OCI-LY7 (cell line): ENCODE measurements around the gene PCP2. TPM values are rescaled to one million over a fixed set of nuclear protein-coding genes. Genes with fewer than 3 reads are reported as not detected.

Experiments used
- BruUV-seq: library from RNA; stranded (reverse); fragments of 400-500 nt; replicated peaks from 2 replicates; lab custom pipeline; 2021; lab: Mats Ljungman, UMichigan
- CTCF ChIA-PET: fragments of 300-600 bp; sonication (Branson Sonifier 250); formaldehyde crosslinking; loops from one replicate; lab custom pipeline; 2022; ENCODE audit warnings: antibody characterized with exemption; ENCODE audit not compliant: unreplicated experiment; lab: Charles Lee
- POLR2A ChIA-PET: fragments of 300-600 bp; sonication (Branson Sonifier 250); formaldehyde crosslinking; loops from one replicate; lab custom pipeline; 2022; ENCODE audit warnings: antibody characterized with exemption; lab: Charles Lee
- DNase-seq: peaks from one replicate; pipeline ENCODE4 v3.0.0-alpha.2; 2015; ENCODE audit warnings: low spot score
- H2AFZ ChIP-seq: fragments of 200-600 bp; sonication (generic), shearing (Covaris generic); 2 replicates; pipeline ENCODE4 v1.6.1; 2014; ENCODE audit warnings: mild to moderate bottlenecking, antibody characterized with exemption, low read length, moderate library complexity
- H3K27ac ChIP-seq: fragments of 200-600 bp; sonication (generic); 2 replicates; pipeline ENCODE4 v1.5.1; 2014; ENCODE audit warnings: mixed run types, low read depth, mild to moderate bottlenecking, moderate library complexity, low read length, inconsistent platforms; ENCODE audit not compliant: poor library complexity, severe bottlenecking
- H3K36me3 ChIP-seq: fragments of 200-600 bp; sonication (generic); 2 replicates; pipeline ENCODE4 v1.6.1; 2014; ENCODE audit warnings: mild to moderate bottlenecking, antibody characterized with exemption, low read length, moderate library complexity, mixed read lengths; ENCODE audit not compliant: insufficient read depth
- H3K4me1 ChIP-seq: fragments of 200-600 bp; sonication (generic); 2 replicates; pipeline ENCODE4 v1.5.1; 2014; ENCODE audit warnings: mild to moderate bottlenecking, low read length; ENCODE audit not compliant: insufficient read depth, poor library complexity, severe bottlenecking
- H3K4me2 ChIP-seq: fragments of 200-600 bp; sonication (generic); 2 replicates; pipeline ENCODE4 v1.6.1; 2014; ENCODE audit warnings: mild to moderate bottlenecking, low read length
- H3K4me3 ChIP-seq: fragments of 200-600 bp; sonication (generic); 2 replicates; pipeline ENCODE4 v1.5.1; 2014; ENCODE audit warnings: mild to moderate bottlenecking, low read depth, low read length; ENCODE audit not compliant: poor library complexity, severe bottlenecking
- H3K79me2 ChIP-seq: fragments of 200-600 bp; sonication (generic); 2 replicates; pipeline ENCODE4 v1.6.1; 2016; ENCODE audit warnings: low read depth, mild to moderate bottlenecking, low read length, moderate library complexity, mixed read lengths; ENCODE audit not compliant: insufficient read depth
- H3K9me2 ChIP-seq: fragments of 200-600 bp; sonication (generic); 2 replicates; pipeline ENCODE4 v1.6.1; 2016; ENCODE audit warnings: mild to moderate bottlenecking, low read length, mixed read lengths; ENCODE audit not compliant: insufficient read depth
- H3K9me3 ChIP-seq: fragments of 200-600 bp; sonication (generic); 2 replicates; pipeline ENCODE4 v1.6.1; 2014; ENCODE audit warnings: mild to moderate bottlenecking, mixed run types, low read length, mixed read lengths
- H4K20me1 ChIP-seq: fragments of 200-600 bp; sonication (generic); 2 replicates; pipeline ENCODE4 v1.6.1; 2014; ENCODE audit warnings: mild to moderate bottlenecking, antibody characterized with exemption, low read length, moderate library complexity, mixed read lengths; ENCODE audit not compliant: insufficient read depth
- EZH2phosphoT487 ChIP-seq: fragments of 200-600 bp; sonication (generic); IDR thresholded peaks from 2 replicates; pipeline ENCODE4 v1.6.1; 2018; ENCODE audit warnings: low read depth, borderline replicate concordance, mild to moderate bottlenecking, mixed run types, antibody characterized with exemption, low read length, moderate library complexity, mixed read lengths
- intact Hi-C: fragments of 100-400 bp; cut with micrococcal nuclease; formaldehyde crosslinking; loops from one replicate; pipeline ENCODE4 v1.10.0; 2022; ENCODE audit not compliant: unreplicated experiment
- total RNA-seq, 2 experiments: library from RNA; depleted of rRNA in 1 of 2; stranded (reverse); fragments of >200 nt in 1 of 2; shearing (Covaris generic) in 1 of 2; gene quantifications; 2 replicates each; pipeline ENCODE4 v1.2.3, GENCODE V29; 2014 to 2022
- TF ChIP-seq, protein P1 (sequence below): fragments of 200-600 bp; sonication (generic); conservative IDR thresholded peaks from 2 replicates; pipeline ENCODE4 v1.5.1; 2014; ENCODE audit warnings: mild to moderate bottlenecking, antibody characterized with exemption, low read length, moderate library complexity, mixed read lengths

The PCP2 gene
- total RNA-seq, 2 experiments from 2014 or later, result 0.82 to 2.0 TPM

DNA sequence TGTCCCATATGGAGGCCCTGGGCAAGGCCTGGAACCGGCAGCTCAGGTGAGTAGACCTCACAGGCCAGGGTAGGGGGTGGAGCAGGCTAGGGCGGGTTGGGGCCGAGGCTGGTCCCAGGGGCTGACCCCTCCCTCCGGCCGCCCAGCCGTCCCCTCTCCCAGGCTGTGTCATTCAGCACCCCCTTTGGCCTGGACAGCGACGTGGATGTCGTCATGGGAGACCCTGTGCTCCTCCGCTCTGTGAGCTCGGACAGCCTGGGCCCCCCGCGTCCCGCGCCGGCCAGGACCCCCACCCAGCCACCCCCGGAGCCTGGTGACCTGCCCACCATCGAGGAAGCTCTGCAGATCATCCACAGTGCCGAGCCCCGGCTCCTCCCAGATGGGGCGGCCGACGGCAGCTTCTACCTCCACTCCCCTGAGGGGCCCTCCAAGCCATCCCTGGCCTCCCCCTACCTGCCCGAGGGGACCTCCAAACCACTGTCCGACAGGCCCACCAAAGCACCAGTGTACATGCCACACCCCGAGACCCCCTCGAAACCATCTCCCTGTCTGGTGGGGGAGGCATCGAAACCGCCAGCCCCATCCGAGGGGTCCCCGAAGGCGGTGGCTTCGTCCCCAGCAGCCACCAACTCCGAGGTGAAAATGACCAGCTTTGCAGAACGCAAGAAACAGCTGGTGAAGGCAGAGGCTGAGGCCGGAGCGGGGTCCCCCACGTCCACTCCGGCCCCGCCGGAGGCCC, 21.8 kb downstream of the PCP2 start:
- Histone ChIP-seq H3K27ac (no peak overlapping the region), H3K36me3 (no peaks in the 10 kb centered on the region), H3K4me2 (no peak overlapping the region), H3K4me1 (no peaks in the 10 kb centered on the region), H3K4me3 (no peak overlapping the region), H2AFZ (no peak overlapping the region), H3K9me2 (no peaks in the 10 kb centered on the region), H3K9me3 (no peaks in the 10 kb centered on the region), H4K20me1 (no peaks in the 10 kb centered on the region), H3K79me2 (no peaks in the 10 kb centered on the region)
- ChIA-PET POLR2A (interaction anchor here (0.6 kb wide), 1 partner anchor 839 kb away, joined by 4 read pairs; the partner anchor contains the start of gene VAV1), CTCF (no interaction called here)
- DNase-seq, result no peak
- intact Hi-C loops, result no loop called here
- TF ChIP-seq, protein P1, sequence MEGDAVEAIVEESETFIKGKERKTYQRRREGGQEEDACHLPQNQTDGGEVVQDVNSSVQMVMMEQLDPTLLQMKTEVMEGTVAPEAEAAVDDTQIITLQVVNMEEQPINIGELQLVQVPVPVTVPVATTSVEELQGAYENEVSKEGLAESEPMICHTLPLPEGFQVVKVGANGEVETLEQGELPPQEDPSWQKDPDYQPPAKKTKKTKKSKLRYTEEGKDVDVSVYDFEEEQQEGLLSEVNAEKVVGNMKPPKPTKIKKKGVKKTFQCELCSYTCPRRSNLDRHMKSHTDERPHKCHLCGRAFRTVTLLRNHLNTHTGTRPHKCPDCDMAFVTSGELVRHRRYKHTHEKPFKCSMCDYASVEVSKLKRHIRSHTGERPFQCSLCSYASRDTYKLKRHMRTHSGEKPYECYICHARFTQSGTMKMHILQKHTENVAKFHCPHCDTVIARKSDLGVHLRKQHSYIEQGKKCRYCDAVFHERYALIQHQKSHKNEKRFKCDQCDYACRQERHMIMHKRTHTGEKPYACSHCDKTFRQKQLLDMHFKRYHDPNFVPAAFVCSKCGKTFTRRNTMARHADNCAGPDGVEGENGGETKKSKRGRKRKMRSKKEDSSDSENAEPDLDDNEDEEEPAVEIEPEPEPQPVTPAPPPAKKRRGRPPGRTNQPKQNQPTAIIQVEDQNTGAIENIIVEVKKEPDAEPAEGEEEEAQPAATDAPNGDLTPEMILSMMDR, result no peak
- TF ChIP-seq EZH2phosphoT487, result no peak
- no TSS peak for BruUV-seq

DNA sequence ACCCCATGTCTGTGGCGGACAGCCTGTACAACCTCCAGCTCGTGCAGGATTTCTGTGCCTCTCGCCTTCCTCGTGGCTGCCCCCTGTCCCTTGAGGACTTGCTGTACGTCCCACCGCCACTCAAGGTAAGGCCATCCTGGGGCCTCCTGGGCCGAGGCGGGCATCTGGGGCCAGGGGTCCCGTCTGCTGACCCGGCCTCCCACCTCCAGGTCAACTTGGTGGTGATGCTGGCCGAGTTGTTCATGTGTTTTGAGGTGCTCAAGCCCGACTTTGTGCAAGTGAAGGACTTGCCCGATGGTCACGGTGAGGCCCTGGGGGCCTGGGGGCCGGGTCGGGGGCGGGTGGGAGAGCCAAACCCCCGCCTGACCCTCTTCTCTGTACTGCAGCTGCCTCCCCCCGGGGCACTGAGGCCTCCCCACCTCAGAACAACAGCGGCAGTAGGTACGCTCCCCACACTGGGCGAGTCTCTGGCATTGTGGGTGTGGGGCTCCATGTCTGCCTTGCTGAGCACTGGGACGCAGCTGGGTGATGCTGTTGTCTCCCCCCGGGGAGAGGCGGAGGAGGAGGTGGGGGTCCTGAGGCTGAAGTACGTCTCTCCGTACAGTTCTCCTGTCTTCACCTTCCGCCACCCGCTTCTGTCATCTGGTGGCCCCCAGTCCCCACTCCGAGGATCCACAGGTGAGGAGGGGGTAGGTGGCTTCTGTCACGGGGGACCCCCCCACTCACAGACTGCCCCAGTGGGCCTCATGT, 22.9 kb downstream of the PCP2 start:
- no peaks in the 10 kb centered on the region for H3K79me2 ChIP-seq
- intact Hi-C loops, result no loop called here
- no peak for TF ChIP-seq EZH2phosphoT487
- TF ChIP-seq, protein P1, result no peak
- H3K9me3 ChIP-seq, result no peaks in the 10 kb centered on the region
- no peak overlapping the region for H3K27ac ChIP-seq
- no peak for DNase-seq
- H3K4me3 ChIP-seq, result no peak overlapping the region
- no peaks in the 10 kb centered on the region for H4K20me1 ChIP-seq
- no peaks in the 10 kb centered on the region for H3K36me3 ChIP-seq
- no peak overlapping the region for H2AFZ ChIP-seq
- ChIA-PET POLR2A (interaction anchor here (0.6 kb wide), 2 partner anchors 247 to 254 kb away, joined by 3 read pairs; no protein-coding TSS in a partner anchor), CTCF (no interaction called here)
- BruUV-seq, result no TSS peak
- H3K9me2 ChIP-seq, result no peaks in the 10 kb centered on the region
- H3K4me1 ChIP-seq, result no peaks in the 10 kb centered on the region
- no peak overlapping the region for H3K4me2 ChIP-seq
